ENCODE results near the gene ZBTB32.
"Not testable (repeated sequence)": the region's sequence is repeated elsewhere in the genome, so short reads cannot be mapped to it uniquely, and the experiment has no call there.

ZBTB32 gene

DNA sequence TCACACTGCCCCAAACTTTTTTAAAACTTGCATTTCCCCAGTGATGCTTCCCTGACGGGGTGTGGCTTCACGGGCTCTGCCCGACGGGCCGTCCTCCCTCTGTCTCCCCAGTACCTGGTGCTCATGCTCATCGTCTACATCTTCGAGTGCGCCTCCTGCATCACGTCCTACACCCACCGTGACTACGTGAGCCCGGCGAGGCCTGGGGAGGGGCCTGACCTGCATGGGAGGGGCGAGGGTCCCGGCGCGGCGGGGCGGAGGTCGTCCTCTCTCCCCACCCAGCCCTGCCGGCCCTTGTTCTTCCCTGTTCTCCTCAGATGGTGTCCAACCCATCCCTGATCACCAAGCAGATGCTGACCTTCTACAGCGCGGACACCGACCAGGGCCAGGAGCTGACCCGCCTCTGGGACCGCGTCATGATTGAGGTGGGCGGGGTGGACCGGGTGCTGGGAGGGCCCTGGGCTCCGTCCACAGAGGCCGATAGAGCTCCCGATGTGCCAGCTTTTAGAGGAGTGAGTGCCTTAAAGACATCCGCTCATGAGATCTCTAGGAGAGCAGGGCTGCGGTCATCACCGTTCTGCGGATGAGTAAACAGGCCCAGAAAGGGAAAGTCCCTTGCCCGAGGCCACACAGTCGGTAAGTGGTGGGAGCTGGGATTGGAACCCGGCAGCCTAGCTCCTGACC lies 31.1 kb upstream of the ZBTB32 start:
- ChIA-PET POLR2A (interaction anchor here (0.6 kb wide), 1 partner anchor 19 kb away, joined by 3 read pairs; no protein-coding TSS in a partner anchor), CTCF (interaction anchor here (1.1 to 1.3 kb wide), 3 partner anchors 9 to 163 kb away, joined by 3 to 4 read pairs (median 3); no protein-coding TSS in a partner anchor)
- H3K4me3 ChIP-seq (ENCODE audit: control insufficient read depth in 1 of 7, extremely low read depth in 1 of 7, insufficient read depth in 4 of 7, low read depth in 2 of 7, low read length in 6 of 7): peak overlapping the region; percentile 0 to 71 (median 38)
- no peaks in the 10 kb centered on the region for H3K36me3 ChIP-seq (ENCODE audit: control insufficient read depth in 4 of 4, insufficient read depth in 4 of 4, low read length in 3 of 4)
- peak in 2 of 3 donors; percentile 56 to 59 for DNase-seq
- no peak overlapping the region for H3K27ac ChIP-seq (ENCODE audit: insufficient read depth in 1 of 2, low read depth in 1 of 2, low read length in 2 of 2, poor library complexity in 1 of 2, severe bottlenecking in 2 of 2)
- peaks cover 0 to 4% (median 3%) of the 10 kb centered on the region in 4 experiments for H3K4me1 ChIP-seq (ENCODE audit: control extremely low read depth in 1 of 4, control insufficient read depth in 4 of 4, insufficient read depth in 4 of 4, low read length in 3 of 4)
- WGBS (ENCODE audit: insufficient coverage): 2% methylated on average over 33 of the region's 39 CpGs
- H3K9me3 ChIP-seq (ENCODE audit: control extremely low read depth in 1 of 5, control insufficient read depth in 4 of 5, insufficient read depth in 2 of 5, low read depth in 1 of 5, low read length in 4 of 5): no peaks in the 10 kb centered on the region
- H3K27me3 ChIP-seq (replicated peaks in 2 of 5; ENCODE audit: control insufficient read depth in 4 of 5, insufficient read depth in 5 of 5, low read length in 4 of 5): peaks cover 6 to 39% (median 14%) of the 10 kb centered on the region in 5 experiments

DNA sequence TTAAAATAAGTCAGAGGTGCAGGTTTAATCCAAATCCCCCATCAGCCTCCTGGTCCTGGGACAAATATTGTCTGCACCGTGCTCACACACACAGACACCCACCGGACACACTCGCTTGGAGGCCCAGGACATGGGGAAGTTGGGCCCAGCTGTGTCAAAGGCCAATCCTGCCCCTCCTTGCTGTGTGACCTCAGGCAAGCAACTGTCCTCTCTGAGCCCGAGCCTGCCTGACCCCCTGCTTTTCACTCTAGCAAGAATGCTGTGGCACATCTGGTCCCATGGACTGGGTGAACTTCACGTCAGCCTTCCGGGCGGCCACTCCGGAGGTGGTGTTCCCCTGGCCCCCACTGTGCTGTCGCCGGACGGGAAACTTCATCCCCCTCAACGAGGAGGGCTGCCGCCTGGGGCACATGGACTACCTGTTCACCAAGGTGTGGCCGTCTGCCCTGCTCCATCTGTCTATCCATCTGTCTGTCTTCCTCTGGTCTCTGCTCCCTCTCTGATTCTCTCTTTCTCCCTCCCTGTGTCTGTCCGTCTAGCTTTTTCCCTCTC lies 28.7 kb upstream of the ZBTB32 start:
- H3K36me3 ChIP-seq (ENCODE audit: control insufficient read depth in 4 of 4, insufficient read depth in 4 of 4, low read length in 3 of 4): no peaks in the 10 kb centered on the region

DNA sequence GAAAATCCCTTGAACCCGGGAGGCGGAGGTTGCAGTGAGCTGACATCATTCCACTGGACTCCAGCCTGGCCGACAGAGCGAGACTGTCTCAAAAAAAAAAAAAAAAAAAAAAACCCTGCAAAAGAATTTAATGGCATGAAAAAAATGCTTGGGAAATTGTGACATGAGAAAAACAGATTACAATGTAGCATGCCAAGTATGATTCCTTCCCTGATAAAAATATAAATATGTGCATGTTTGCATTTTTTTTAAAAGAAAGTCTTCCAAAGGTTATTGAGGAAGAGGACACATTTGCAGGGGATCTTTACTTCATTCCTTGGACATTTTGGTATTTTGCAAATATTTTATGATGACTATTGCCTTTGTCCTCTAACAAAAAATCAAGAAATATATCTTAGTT lies 14.5 kb upstream of the ZBTB32 start:
- Histone ChIP-seq H3K4me1 (ENCODE audit: control extremely low read depth in 1 of 4, control insufficient read depth in 4 of 4, insufficient read depth in 4 of 4, low read length in 3 of 4) (no peaks in the 10 kb centered on the region), H3K27me3 (replicated peaks in 2 of 5; ENCODE audit: control insufficient read depth in 4 of 5, insufficient read depth in 5 of 5, low read length in 4 of 5) (no peaks in the 10 kb centered on the region), H3K4me3 (ENCODE audit: control insufficient read depth in 1 of 7, extremely low read depth in 1 of 7, insufficient read depth in 4 of 7, low read depth in 2 of 7, low read length in 6 of 7) (no peak overlapping the region), H3K27ac (ENCODE audit: insufficient read depth in 1 of 2, low read depth in 1 of 2, low read length in 2 of 2, poor library complexity in 1 of 2, severe bottlenecking in 2 of 2) (no peak overlapping the region), H3K9me3 (ENCODE audit: control extremely low read depth in 1 of 5, control insufficient read depth in 4 of 5, insufficient read depth in 2 of 5, low read depth in 1 of 5, low read length in 4 of 5) (no peaks in the 10 kb centered on the region), H3K36me3 (ENCODE audit: control insufficient read depth in 4 of 4, insufficient read depth in 4 of 4, low read length in 3 of 4) (no peaks in the 10 kb centered on the region)
- WGBS (ENCODE audit: insufficient coverage): 100% methylated on average over 2 of the region's 4 CpGs
- ChIA-PET CTCF (interaction anchor here (1.7 kb wide), 1 partner anchor 130 kb away, joined by 4 read pairs; no protein-coding TSS in a partner anchor), POLR2A (interaction anchor here (0.6 kb wide), 1 partner anchor 22 kb away, joined by 3 read pairs; no protein-coding TSS in a partner anchor)
- no peak for DNase-seq

More for the DNA sequence above, 28.7 kb upstream of the ZBTB32 start:
- POLR2A ChIA-PET: interaction anchor here (0.6 kb wide), 1 partner anchor 144 kb away, joined by 3 read pairs; no protein-coding TSS in a partner anchor
- DNase-seq: no peak
- Histone ChIP-seq H3K4me3 (ENCODE audit: control insufficient read depth in 1 of 7, extremely low read depth in 1 of 7, insufficient read depth in 4 of 7, low read depth in 2 of 7, low read length in 6 of 7) (no peak overlapping the region), H3K27ac (ENCODE audit: insufficient read depth in 1 of 2, low read depth in 1 of 2, low read length in 2 of 2, poor library complexity in 1 of 2, severe bottlenecking in 2 of 2) (no peak overlapping the region), H3K27me3 (replicated peaks in 2 of 5; ENCODE audit: control insufficient read depth in 4 of 5, insufficient read depth in 5 of 5, low read length in 4 of 5) (peaks cover 6 to 35% (median 14%) of the 10 kb centered on the region in 5 experiments), H3K9me3 (ENCODE audit: control extremely low read depth in 1 of 5, control insufficient read depth in 4 of 5, insufficient read depth in 2 of 5, low read depth in 1 of 5, low read length in 4 of 5) (no peaks in the 10 kb centered on the region), H3K4me1 (ENCODE audit: control extremely low read depth in 1 of 4, control insufficient read depth in 4 of 4, insufficient read depth in 4 of 4, low read length in 3 of 4) (peaks cover 0 to 4% (median 3%) of the 10 kb centered on the region in 4 experiments)
- CTCF ChIA-PET: no interaction called here
- WGBS (ENCODE audit: insufficient coverage): 86% methylated on average over 14 of the region's 15 CpGs

DNA sequence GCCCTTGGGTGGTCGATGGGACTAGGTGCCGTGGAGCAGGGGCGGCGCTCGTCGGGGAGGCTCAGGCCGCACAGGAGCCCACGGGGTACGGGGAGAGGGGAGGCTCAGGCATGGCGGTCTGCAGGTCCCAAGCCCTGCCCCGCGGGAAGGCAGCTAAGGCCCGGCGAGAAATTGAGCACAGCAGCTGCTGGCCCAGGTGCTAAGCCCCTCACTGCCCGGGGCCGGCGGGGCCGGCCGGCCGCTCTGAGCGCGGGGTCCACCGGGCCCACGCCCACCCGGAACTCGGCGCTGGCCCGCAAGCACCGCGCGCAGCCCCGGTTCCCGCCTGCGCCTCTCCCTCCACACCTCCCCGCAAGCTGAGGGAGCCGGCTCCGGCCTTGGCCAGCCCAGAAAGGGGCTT lies 13.3 kb upstream of the ZBTB32 start:
- not testable (repeated sequence) for DNase-seq; H3K9me3 ChIP-seq (ENCODE audit: control extremely low read depth in 1 of 5, control insufficient read depth in 4 of 5, insufficient read depth in 2 of 5, low read depth in 1 of 5, low read length in 4 of 5)

DNA sequence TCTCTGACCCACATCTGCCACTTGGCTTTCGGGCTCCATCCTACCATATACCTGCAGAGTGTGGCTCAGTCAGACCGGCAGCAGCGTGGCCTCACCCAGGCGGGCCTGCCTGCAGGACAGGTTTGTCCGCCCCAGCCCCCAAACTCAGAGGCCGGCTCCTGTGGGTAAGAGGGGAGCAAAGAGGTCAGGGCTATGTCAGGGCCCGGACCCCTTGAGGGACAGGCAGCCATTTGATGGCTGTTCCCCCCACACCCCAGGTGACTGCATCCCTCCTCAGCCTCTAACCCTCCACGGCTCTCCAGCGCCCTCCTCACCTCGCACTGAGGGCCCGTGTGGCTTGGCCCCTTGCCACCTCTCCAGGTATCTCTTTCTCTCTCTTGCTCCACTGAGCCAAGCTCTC lies 12.3 kb upstream of the ZBTB32 start:
- H3K36me3 ChIP-seq (ENCODE audit: control insufficient read depth in 4 of 4, insufficient read depth in 4 of 4, low read length in 3 of 4): no peaks in the 10 kb centered on the region
- ChIA-PET POLR2A (no interaction called here), CTCF (interaction anchor here (0.7 to 5.3 kb wide), 6 partner anchors 8 to 48 kb away, joined by 3 to 43 read pairs (median 4); no protein-coding TSS in a partner anchor)
- no peak overlapping the region for H3K4me3 ChIP-seq (ENCODE audit: control insufficient read depth in 1 of 7, extremely low read depth in 1 of 7, insufficient read depth in 4 of 7, low read depth in 2 of 7, low read length in 6 of 7)
- no peaks in the 10 kb centered on the region for H3K4me1 ChIP-seq (ENCODE audit: control extremely low read depth in 1 of 4, control insufficient read depth in 4 of 4, insufficient read depth in 4 of 4, low read length in 3 of 4)
- H3K27me3 ChIP-seq (replicated peaks in 2 of 5; ENCODE audit: control insufficient read depth in 4 of 5, insufficient read depth in 5 of 5, low read length in 4 of 5): peaks cover 0 to 4% (median 0%) of the 10 kb centered on the region in 5 experiments
- H3K27ac ChIP-seq (ENCODE audit: insufficient read depth in 1 of 2, low read depth in 1 of 2, low read length in 2 of 2, poor library complexity in 1 of 2, severe bottlenecking in 2 of 2): no peak overlapping the region
- 98% methylated on average over 6 of the region's 11 CpGs for whole genome bisulfite sequencing (ENCODE audit: insufficient coverage)
- H3K9me3 ChIP-seq (ENCODE audit: control extremely low read depth in 1 of 5, control insufficient read depth in 4 of 5, insufficient read depth in 2 of 5, low read depth in 1 of 5, low read length in 4 of 5): no peaks in the 10 kb centered on the region
- no peak for DNase-seq

More for the DNA sequence above, 13.3 kb upstream of the ZBTB32 start:
- H3K36me3 ChIP-seq (ENCODE audit: control insufficient read depth in 4 of 4, insufficient read depth in 4 of 4, low read length in 3 of 4); H3K4me3 ChIP-seq (ENCODE audit: control insufficient read depth in 1 of 7, extremely low read depth in 1 of 7, insufficient read depth in 4 of 7, low read depth in 2 of 7, low read length in 6 of 7); H3K27ac ChIP-seq (ENCODE audit: insufficient read depth in 1 of 2, low read depth in 1 of 2, low read length in 2 of 2, poor library complexity in 1 of 2, severe bottlenecking in 2 of 2); POLR2A ChIA-PET; H3K4me1 ChIP-seq (ENCODE audit: control extremely low read depth in 1 of 4, control insufficient read depth in 4 of 4, insufficient read depth in 4 of 4, low read length in 3 of 4); H3K27me3 ChIP-seq (replicated peaks in 2 of 5; ENCODE audit: control insufficient read depth in 4 of 5, insufficient read depth in 5 of 5, low read length in 4 of 5): not testable (repeated sequence)
- CTCF ChIA-PET: interaction anchor here (1.5 to 1.7 kb wide), 2 partner anchors 23 to 128 kb away, joined by 3 to 4 read pairs; no protein-coding TSS in a partner anchor
- WGBS (ENCODE audit: insufficient coverage): 95% methylated on average over 29 of the region's 37 CpGs

DNA sequence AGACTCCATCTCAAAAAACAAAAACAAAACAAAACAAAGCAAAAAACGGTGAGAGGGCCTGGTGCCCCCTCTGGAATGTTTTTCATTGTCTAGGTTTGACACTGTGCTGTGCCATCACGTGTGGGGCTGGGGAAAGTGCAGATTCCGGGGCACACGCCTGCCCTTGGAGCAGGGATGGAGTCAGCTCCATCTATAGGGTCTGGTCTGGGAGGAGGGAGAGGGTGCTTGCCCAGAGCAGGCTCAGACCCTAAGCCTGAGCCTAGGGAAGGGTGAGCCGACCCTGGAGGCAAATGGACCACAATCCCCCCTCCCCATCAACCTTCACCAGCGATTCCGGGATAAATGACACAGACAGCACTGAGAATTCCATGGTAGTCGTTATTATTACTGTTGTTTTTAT lies 10.9 kb upstream of the ZBTB32 start:
- ChIA-PET CTCF (interaction anchor here (0.7 to 5.3 kb wide), 7 partner anchors 9 to 66 kb away, joined by 3 to 43 read pairs (median 3); partner anchors contain the start of gene COX6B1), POLR2A (no interaction called here)
- 5% methylated on average over 3 of the region's 8 CpGs for WGBS (ENCODE audit: insufficient coverage)
- Histone ChIP-seq H3K27me3 (replicated peaks in 2 of 5; ENCODE audit: control insufficient read depth in 4 of 5, insufficient read depth in 5 of 5, low read length in 4 of 5) (peaks cover 0 to 4% (median 0%) of the 10 kb centered on the region in 5 experiments), H3K4me1 (ENCODE audit: control extremely low read depth in 1 of 4, control insufficient read depth in 4 of 4, insufficient read depth in 4 of 4, low read length in 3 of 4) (no peaks in the 10 kb centered on the region), H3K4me3 (ENCODE audit: control insufficient read depth in 1 of 7, extremely low read depth in 1 of 7, insufficient read depth in 4 of 7, low read depth in 2 of 7, low read length in 6 of 7) (no peak overlapping the region), H3K27ac (ENCODE audit: insufficient read depth in 1 of 2, low read depth in 1 of 2, low read length in 2 of 2, poor library complexity in 1 of 2, severe bottlenecking in 2 of 2) (no peak overlapping the region), H3K36me3 (ENCODE audit: control insufficient read depth in 4 of 4, insufficient read depth in 4 of 4, low read length in 3 of 4) (no peaks in the 10 kb centered on the region), H3K9me3 (ENCODE audit: control extremely low read depth in 1 of 5, control insufficient read depth in 4 of 5, insufficient read depth in 2 of 5, low read depth in 1 of 5, low read length in 4 of 5) (no peaks in the 10 kb centered on the region)
- no peak for DNase-seq
